Limb (tissue), 2 donors: Measurements from ENCODE around the gene PDK1.

Experiments used
- DNase-seq, 2 donors: peaks; one replicate each; pipeline ENCODE4 v3.0.0-alpha.2; 2016; ENCODE audit errors: extremely low spot score in 2 of 2

PDK1 gene

DNA sequence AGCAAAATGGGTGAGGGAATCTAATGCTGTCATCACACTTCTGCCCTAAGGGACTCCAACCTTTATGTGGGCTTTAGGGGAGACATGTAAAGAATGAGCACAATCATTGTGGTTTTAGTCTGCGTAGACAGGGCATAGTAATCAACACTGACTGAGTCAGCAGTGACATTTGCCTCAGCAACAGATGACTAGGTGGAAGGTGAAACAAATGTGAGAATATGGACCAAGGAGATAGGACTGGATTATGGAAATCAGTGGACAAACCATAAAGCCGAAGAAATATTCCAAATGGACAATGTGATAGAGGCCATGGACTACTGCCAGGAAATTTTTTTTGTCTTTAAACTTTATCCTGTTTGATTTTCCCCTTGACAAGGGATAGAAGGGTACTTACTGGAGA is 83.9 kb downstream of the PDK1 start:
- no peak for DNase-seq

GRCh38 chr2:172640389-172640788 is 84.5 kb downstream of the PDK1 start:
- no peak for DNase-seq

- DNase-seq: no peak
Observed at GRCh38 chr2:172642301-172643020, 86.6 kb downstream of the PDK1 start.

- no peak for DNase-seq
Observed at GRCh38 chr2:172643142-172643541, 87.3 kb downstream of the PDK1 start.

- no peak for DNase-seq
Observed at GRCh38 chr2:172647439-172647838, 91.5 kb downstream of the PDK1 start.

GRCh38 chr2:172655091-172655837 is 99.4 kb downstream of the PDK1 start:
- DNase-seq: no peak

GRCh38 chr2:172655838-172656573 is 100.1 kb downstream of the PDK1 start:
- no peak for DNase-seq
